Nephron progenitor cell (in vitro differentiated cells): ENCODE measurements around the gene EPB41L4A.
A peak's percentile ranks its signal among the peaks of the same experiment; 100 is the strongest.
"Not testable (repeated sequence)": the region's sequence is repeated elsewhere in the genome, so short reads cannot be mapped to it uniquely, and the experiment has no call there.

Experiments used
- DNase-seq: peaks from one replicate; pipeline ENCODE4 v3.0.0; 2021
- H3K27ac Mint-ChIP-seq: 2 replicates; pipeline ENCODE4 v1.8.0; 2021; ENCODE audit warnings: mild to moderate bottlenecking, moderate library complexity, mixed read lengths
- H3K27me3 Mint-ChIP-seq: 2 replicates; pipeline ENCODE4 v1.8.0; 2021; ENCODE audit warnings: mild to moderate bottlenecking, low read depth, mixed read lengths; ENCODE audit not compliant: poor library complexity
- H3K36me3 Mint-ChIP-seq: 2 replicates; pipeline ENCODE4 v1.8.0; 2021; ENCODE audit warnings: low read depth, mixed read lengths
- H3K4me1 Mint-ChIP-seq: 2 replicates; pipeline ENCODE4 v1.8.0; 2021; ENCODE audit warnings: mixed read lengths
- H3K4me3 Mint-ChIP-seq: 2 replicates; pipeline ENCODE4 v1.8.0; 2021; ENCODE audit warnings: mild to moderate bottlenecking, moderate library complexity, mixed read lengths
- H3K9me3 Mint-ChIP-seq: 2 replicates; pipeline ENCODE4 v1.8.0; 2021; ENCODE audit warnings: mild to moderate bottlenecking, moderate library complexity, mixed read lengths
- TF ChIP-seq, protein P1 (sequence below): fragments of 200-600 bp; sonication (generic); IDR thresholded peaks from 2 replicates; pipeline ENCODE4 v1.5.0; 2021; ENCODE audit warnings: antibody characterized with exemption

The EPB41L4A gene

DNA sequence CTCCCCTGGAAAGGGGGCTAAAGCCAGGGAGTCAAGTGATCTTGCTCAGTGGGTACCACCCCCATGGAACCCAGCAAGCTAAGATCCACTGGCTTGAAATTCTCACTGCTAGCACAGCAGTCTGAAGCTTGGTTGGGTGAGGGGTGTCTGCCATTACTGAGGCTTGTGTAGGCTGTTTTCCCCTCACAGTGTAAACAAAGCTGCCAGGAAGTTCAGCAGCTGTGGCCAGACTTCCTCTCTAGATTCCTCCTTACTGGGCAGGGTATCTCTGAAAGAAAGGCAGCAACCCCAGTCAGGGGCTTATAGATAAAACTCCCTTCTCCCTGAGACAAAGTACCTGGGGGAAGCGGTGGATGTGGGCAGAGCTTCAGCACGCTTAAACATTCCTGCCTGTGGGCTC lies 17.1 kb upstream of the EPB41L4A start:
- H3K4me1 Mint-ChIP-seq: no peaks in the 10 kb centered on the region
- no peak overlapping the region for H3K27ac Mint-ChIP-seq
- H3K36me3 Mint-ChIP-seq: no peaks in the 10 kb centered on the region
- peaks cover 40% of the 10 kb centered on the region for H3K9me3 Mint-ChIP-seq
- no peak overlapping the region for H3K4me3 Mint-ChIP-seq
- H3K27me3 Mint-ChIP-seq: peaks cover 21% of the 10 kb centered on the region
- DNase-seq: no peak
- TF ChIP-seq, protein P1, sequence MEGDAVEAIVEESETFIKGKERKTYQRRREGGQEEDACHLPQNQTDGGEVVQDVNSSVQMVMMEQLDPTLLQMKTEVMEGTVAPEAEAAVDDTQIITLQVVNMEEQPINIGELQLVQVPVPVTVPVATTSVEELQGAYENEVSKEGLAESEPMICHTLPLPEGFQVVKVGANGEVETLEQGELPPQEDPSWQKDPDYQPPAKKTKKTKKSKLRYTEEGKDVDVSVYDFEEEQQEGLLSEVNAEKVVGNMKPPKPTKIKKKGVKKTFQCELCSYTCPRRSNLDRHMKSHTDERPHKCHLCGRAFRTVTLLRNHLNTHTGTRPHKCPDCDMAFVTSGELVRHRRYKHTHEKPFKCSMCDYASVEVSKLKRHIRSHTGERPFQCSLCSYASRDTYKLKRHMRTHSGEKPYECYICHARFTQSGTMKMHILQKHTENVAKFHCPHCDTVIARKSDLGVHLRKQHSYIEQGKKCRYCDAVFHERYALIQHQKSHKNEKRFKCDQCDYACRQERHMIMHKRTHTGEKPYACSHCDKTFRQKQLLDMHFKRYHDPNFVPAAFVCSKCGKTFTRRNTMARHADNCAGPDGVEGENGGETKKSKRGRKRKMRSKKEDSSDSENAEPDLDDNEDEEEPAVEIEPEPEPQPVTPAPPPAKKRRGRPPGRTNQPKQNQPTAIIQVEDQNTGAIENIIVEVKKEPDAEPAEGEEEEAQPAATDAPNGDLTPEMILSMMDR: no peak

GRCh38 chr5:112434641-112435040 lies 15.6 kb upstream of the EPB41L4A start:
- no peak overlapping the region for H3K4me3 Mint-ChIP-seq
- H3K27me3 Mint-ChIP-seq: peaks cover 21% of the 10 kb centered on the region
- TF ChIP-seq, protein P1: no peak
- no peaks in the 10 kb centered on the region for H3K36me3 Mint-ChIP-seq
- no peak overlapping the region for H3K27ac Mint-ChIP-seq
- no peaks in the 10 kb centered on the region for H3K4me1 Mint-ChIP-seq
- DNase-seq: no peak
- H3K9me3 Mint-ChIP-seq: peaks cover 25% of the 10 kb centered on the region

GRCh38 chr5:112426202-112426601 lies 7.1 kb upstream of the EPB41L4A start:
- DNase-seq, H3K4me3 Mint-ChIP-seq, H3K27ac Mint-ChIP-seq, H3K9me3 Mint-ChIP-seq, H3K36me3 Mint-ChIP-seq, H3K4me1 Mint-ChIP-seq: not testable (repeated sequence)
- H3K27me3 Mint-ChIP-seq: peaks cover 44% of the 10 kb centered on the region

DNA sequence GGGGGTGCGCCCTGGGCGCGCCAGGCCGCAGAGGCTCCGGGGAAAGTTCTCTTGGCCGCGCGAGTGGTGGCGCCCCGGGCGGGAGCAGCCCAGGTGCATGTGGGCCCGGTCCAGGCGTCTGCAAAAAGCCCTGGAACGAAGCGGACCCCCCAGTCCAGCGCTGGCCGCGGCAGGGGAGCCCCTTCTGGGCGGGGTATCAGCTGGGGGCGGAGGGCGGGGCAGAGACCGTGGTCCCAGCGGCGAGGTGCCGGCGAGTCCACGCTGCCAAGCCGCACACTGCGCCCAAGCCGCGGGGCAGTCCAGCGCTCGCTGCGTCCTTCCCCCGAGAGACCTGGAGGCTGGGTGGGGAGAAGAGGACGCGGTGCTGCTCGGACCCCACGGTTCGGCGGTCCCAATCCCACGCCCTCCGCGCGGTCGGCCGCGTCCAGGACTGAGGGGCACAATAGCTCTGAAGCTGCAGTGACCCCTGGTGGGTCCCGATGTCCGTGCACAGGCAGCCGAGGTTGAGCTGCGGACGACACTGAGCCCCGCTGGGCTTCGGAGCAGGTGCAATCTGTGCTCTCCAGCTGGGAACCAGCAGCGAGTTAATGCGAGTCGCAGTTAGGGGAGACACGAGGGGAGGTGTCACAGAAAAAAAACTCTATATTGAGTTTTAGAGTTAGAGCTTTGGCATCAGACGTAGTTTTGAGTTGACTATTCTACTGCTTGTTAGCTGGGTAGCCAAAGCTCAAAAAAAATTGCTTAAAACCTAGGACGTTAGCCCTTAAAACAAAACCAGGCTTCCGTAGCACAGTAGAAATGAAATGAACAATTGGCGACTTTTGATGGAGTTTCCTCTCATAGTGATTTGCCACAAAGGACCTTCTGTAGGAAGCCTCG lies 1.1 kb upstream of the EPB41L4A start:
- H3K9me3 Mint-ChIP-seq: no peaks in the 10 kb centered on the region
- H3K4me1 Mint-ChIP-seq: peaks cover 8% of the 10 kb centered on the region
- DNase-seq: peak; percentile 87
- TF ChIP-seq, protein P1: peak; percentile 83
- H3K27ac Mint-ChIP-seq: no peak overlapping the region
- H3K4me3 Mint-ChIP-seq: peak overlapping the region; percentile 84
- H3K36me3 Mint-ChIP-seq: no peaks in the 10 kb centered on the region
- H3K27me3 Mint-ChIP-seq: peaks cover 94% of the 10 kb centered on the region

GRCh38 chr5:112418659-112419163 lies 366 bp downstream of the EPB41L4A start:
- Mint-ChIP-seq H3K9me3 (no peaks in the 10 kb centered on the region), H3K36me3 (no peaks in the 10 kb centered on the region), H3K27ac (no peak overlapping the region), H3K4me3 (peak overlapping the region; percentile 84), H3K27me3 (peaks cover 94% of the 10 kb centered on the region), H3K4me1 (peaks cover 11% of the 10 kb centered on the region)
- no peak for DNase-seq
- TF ChIP-seq, protein P1: no peak

GRCh38 chr5:112417931-112418658 lies 982 bp downstream of the EPB41L4A start:
- peak; percentile 18 for DNase-seq
- Mint-ChIP-seq H3K4me1 (peaks cover 11% of the 10 kb centered on the region), H3K4me3 (peak overlapping the region; percentile 84), H3K36me3 (no peaks in the 10 kb centered on the region), H3K9me3 (no peaks in the 10 kb centered on the region), H3K27ac (no peak overlapping the region), H3K27me3 (peaks cover 92% of the 10 kb centered on the region)
- TF ChIP-seq, protein P1: no peak
